ENCODE measurements around the gene METTL4.

The METTL4 gene

GRCh38 chr18:2540575-2540974 lies 30.7 kb downstream of the METTL4 start:
- Histone ChIP-seq H3F3A (ENCODE audit: insufficient read depth, low read length) (no peaks in the 10 kb centered on the region), H3K4me3 (ENCODE audit: low read length) (no peak overlapping the region), H3K4me2 (ENCODE audit: low read depth, low read length) (no peak overlapping the region), H3K9ac (ENCODE audit: low read length) (no peak overlapping the region), H3K9me3 (replicated peaks; ENCODE audit: insufficient read depth, low read length) (no peaks in the 10 kb centered on the region), H3K27me3 (replicated peaks; ENCODE audit: insufficient read depth, low read length) (no peaks in the 10 kb centered on the region), H3K9me2 (replicated peaks; ENCODE audit: insufficient read depth, low read length) (no peaks in the 10 kb centered on the region), H3K79me2 (ENCODE audit: low read length) (no peaks in the 10 kb centered on the region), H3K36me3 (replicated peaks; ENCODE audit: insufficient read depth, low read length) (no peaks in the 10 kb centered on the region; the same call in 1 of the 2 replicates), H2AFZ (ENCODE audit: low read length) (no peak overlapping the region), H4K20me1 (ENCODE audit: insufficient read depth, low read length) (no peaks in the 10 kb centered on the region), H3K4me1 (ENCODE audit: low read length) (no peaks in the 10 kb centered on the region), H3K27ac (ENCODE audit: low read length) (no peak overlapping the region)
- TF ChIP-seq CTCF (IDR thresholded peaks at IDR 0.05; ENCODE audit: low read length) (no peak), EZH2 (optimal IDR thresholded peaks at IDR 0.05; ENCODE audit: low read depth, low read length) (no peak), EZH2phosphoT487 (IDR thresholded peaks at IDR 0.05; ENCODE audit: low read length) (no peak)
- DNase-seq = no peak

- TF ChIP-seq CTCF (IDR thresholded peaks at IDR 0.05; ENCODE audit: low read length) (no peak), EZH2 (optimal IDR thresholded peaks at IDR 0.05; ENCODE audit: low read depth, low read length) (no peak), EZH2phosphoT487 (IDR thresholded peaks at IDR 0.05; ENCODE audit: low read length) (no peak)
- Histone ChIP-seq H3K4me1 (ENCODE audit: low read length) (no peaks in the 10 kb centered on the region), H3K9me2 (replicated peaks; ENCODE audit: insufficient read depth, low read length) (no peaks in the 10 kb centered on the region), H3K79me2 (ENCODE audit: low read length) (no peaks in the 10 kb centered on the region), H3K4me2 (ENCODE audit: low read depth, low read length) (no peak overlapping the region), H3K9me3 (replicated peaks; ENCODE audit: insufficient read depth, low read length) (no peaks in the 10 kb centered on the region), H2AFZ (ENCODE audit: low read length) (no peak overlapping the region), H3K36me3 (replicated peaks; ENCODE audit: insufficient read depth, low read length) (no peaks in the 10 kb centered on the region; the same call in 1 of the 2 replicates), H3K9ac (ENCODE audit: low read length) (no peak overlapping the region), H4K20me1 (ENCODE audit: insufficient read depth, low read length) (no peaks in the 10 kb centered on the region), H3K4me3 (ENCODE audit: low read length) (no peak overlapping the region), H3F3A (ENCODE audit: insufficient read depth, low read length) (no peaks in the 10 kb centered on the region), H3K27me3 (replicated peaks; ENCODE audit: insufficient read depth, low read length) (no peaks in the 10 kb centered on the region), H3K27ac (ENCODE audit: low read length) (no peak overlapping the region)
- no peak for DNase-seq
Observed at GRCh38 chr18:2538844-2539243, 32.5 kb downstream of the METTL4 start.

DNA sequence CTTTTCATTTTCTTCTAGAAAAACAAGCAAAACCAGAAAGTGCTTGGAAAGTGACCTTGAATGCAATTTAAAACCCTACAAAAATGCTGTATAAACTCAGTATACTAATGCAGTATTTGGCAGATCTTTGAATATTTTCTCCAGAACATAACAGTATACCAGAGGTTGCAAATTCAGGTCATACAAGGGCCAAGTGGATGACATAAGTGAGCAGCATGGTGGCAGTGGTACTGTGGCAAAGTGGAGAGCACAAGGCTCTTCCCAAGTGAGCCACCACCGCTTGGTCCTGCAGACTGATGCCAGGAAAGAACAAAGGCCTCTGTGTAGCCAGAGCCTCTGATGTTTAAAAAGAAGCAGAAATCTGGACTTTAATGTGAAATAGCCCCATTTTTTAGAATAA lies 33.1 kb downstream of the METTL4 start:
- Histone ChIP-seq H2AFZ (ENCODE audit: low read length) (no peak overlapping the region), H3K27ac (ENCODE audit: low read length) (no peak overlapping the region), H3K4me3 (ENCODE audit: low read length) (no peak overlapping the region), H3K4me2 (ENCODE audit: low read depth, low read length) (no peak overlapping the region), H3F3A (ENCODE audit: insufficient read depth, low read length) (no peaks in the 10 kb centered on the region), H3K9me3 (replicated peaks; ENCODE audit: insufficient read depth, low read length) (no peaks in the 10 kb centered on the region), H4K20me1 (ENCODE audit: insufficient read depth, low read length) (no peaks in the 10 kb centered on the region), H3K36me3 (replicated peaks; ENCODE audit: insufficient read depth, low read length) (no peaks in the 10 kb centered on the region; the same call in 1 of the 2 replicates), H3K27me3 (replicated peaks; ENCODE audit: insufficient read depth, low read length) (no peaks in the 10 kb centered on the region), H3K79me2 (ENCODE audit: low read length) (no peaks in the 10 kb centered on the region), H3K9me2 (replicated peaks; ENCODE audit: insufficient read depth, low read length) (no peaks in the 10 kb centered on the region), H3K4me1 (ENCODE audit: low read length) (no peaks in the 10 kb centered on the region), H3K9ac (ENCODE audit: low read length) (no peak overlapping the region)
- no peak for TF ChIP-seq CTCF (IDR thresholded peaks at IDR 0.05; ENCODE audit: low read length)
- no peak for TF ChIP-seq EZH2 (optimal IDR thresholded peaks at IDR 0.05; ENCODE audit: low read depth, low read length)
- no peak for TF ChIP-seq EZH2phosphoT487 (IDR thresholded peaks at IDR 0.05; ENCODE audit: low read length)
- DNase-seq = no peak
